CMK (cell line): Measurements from ENCODE around the gene ACP4.
"Not testable (repeated sequence)": the region's sequence is repeated elsewhere in the genome, so short reads cannot be mapped to it uniquely, and the experiment has no call there.

Source experiments
- DNase-seq: peaks from one replicate; pipeline ENCODE4 v3.0.0-alpha.2; 2010; ENCODE audit warnings: low read depth

The ACP4 gene

DNA sequence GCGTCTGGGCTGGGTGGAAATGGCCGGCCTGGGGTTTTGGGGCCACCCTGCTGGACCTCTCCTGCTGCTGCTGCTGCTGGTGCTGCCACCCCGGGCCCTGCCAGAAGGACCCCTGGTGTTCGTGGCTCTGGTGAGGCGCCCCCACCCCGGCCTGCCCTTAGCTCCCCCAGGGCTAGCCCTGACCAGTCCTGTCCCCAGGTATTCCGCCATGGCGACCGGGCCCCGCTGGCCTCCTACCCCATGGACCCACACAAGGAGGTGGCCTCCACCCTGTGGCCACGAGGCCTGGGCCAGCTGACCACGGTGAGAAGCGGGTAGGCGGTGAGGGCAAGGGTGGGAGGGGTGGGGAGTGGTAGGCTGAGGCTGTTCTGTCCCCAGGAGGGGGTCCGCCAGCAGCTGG is at the start of gene ACP4:
TSS of gene ACP4 (plus strand) at position 20 of the 400 bp plus-strand sequence. CDS start at position 20, 0 bp downstream.
- DNase-seq: no peak

DNA sequence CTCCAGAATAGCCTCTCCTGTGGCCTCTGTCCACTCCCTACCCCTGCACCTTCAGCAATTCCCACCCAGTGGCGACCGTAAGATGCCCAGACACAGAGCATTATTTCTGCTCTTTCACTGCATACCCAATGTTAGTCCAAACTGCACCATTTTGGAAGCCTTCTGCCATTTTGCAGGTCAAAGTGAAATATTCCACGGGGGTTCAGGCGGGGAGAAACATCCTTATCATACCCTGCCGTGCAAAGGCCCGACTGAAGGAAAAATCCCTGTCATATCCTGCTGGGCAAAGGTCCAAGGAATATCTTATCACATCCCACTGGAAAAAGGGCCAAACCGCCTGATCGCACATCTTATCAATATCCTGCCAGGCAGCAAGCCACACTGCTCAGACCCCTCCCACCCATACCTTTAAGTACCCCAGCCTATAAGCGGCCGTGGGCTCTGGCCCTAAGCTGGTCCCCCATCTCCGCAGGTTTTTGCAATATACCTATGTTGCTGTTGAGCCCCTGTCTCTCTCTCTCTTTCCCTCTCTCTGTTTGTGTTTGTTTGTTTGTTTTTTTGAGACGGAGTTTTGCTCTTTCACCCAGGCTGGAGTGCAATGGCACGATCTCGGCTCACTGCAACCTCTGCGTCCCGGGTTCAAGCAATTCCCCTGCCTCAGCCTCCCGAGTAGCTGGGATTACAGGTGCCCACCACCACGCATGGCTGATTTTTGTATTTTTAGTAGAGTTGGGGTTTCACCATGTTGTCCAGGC is 48.9 kb upstream of the ACP4 start:
- DNase-seq: no peak

DNA sequence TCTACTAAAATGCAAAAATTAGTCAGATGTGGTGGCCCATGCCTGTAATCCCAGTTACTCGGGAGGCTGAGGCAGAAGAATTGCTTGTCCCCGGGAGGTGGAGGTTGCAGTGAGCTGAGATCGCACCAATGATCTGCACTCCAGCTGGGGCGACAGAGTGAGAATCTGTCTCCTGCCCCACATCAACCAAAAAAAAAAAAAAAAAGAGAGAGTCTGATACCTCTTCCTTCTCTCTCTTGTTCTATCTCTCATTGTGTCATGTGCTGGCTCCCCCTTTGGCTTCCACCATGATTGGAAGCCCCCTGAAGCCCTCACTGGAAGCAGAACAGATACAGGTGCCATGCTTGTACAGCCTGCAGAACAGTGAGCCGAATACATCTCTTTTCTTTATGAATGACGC is 46.7 kb upstream of the ACP4 start:
- no peak for DNase-seq

- no peak for DNase-seq
Observed at GRCh38 chr19:50745221-50745620, 45.0 kb upstream of the ACP4 start.

GRCh38 chr19:50747141-50747540 is 43.1 kb upstream of the ACP4 start:
- not testable (repeated sequence) for DNase-seq

DNA sequence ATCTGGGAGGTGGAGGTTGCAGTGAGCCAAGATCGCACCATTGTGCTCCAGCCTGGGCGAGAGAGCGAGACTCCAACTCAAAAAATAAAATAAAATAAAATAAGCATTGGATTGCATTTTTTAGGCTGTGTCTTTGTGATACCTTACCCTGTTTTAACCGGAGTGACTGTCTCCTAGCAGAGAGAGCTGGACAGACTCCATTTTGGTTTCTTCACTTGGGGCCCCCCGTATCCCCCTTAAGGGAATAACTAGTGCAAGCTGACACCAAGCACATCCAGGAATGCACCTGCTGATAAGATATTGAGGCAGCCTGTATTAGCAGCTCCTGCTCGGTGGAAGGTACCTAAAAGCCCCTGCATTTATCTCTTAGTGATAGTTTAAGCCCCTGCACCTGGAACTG is 40.7 kb upstream of the ACP4 start:
- DNase-seq: no peak

- DNase-seq: no peak
Observed at GRCh38 chr19:50750010-50750409, 40.2 kb upstream of the ACP4 start.

- DNase-seq: no peak
Observed at GRCh38 chr19:50753879-50754278, 36.3 kb upstream of the ACP4 start.

DNA sequence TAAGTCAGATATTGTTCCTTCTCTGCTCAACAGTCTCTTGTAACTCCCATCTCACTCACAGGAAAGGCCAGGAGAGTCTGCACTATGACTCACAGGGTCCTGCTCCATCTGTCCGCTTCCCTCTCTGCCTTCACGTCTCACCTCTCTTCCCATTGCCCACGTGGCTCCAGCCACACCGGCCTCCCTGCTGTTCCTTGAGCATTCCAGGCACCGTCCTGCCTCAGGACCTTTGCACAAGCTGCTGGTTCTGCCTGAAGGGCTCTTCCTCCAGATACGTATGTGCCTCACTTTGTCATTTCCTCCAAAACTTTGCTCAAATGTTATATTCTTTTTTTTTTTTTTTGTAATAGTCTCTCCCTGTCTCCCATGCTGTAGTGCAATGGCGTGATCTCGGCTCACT is 34.0 kb upstream of the ACP4 start:
- not testable (repeated sequence) for DNase-seq

- not testable (repeated sequence) for DNase-seq
Observed at GRCh38 chr19:50757624-50758023, 32.6 kb upstream of the ACP4 start.

- DNase-seq: not testable (repeated sequence)
Observed at GRCh38 chr19:50759076-50759475, 31.1 kb upstream of the ACP4 start.

DNA sequence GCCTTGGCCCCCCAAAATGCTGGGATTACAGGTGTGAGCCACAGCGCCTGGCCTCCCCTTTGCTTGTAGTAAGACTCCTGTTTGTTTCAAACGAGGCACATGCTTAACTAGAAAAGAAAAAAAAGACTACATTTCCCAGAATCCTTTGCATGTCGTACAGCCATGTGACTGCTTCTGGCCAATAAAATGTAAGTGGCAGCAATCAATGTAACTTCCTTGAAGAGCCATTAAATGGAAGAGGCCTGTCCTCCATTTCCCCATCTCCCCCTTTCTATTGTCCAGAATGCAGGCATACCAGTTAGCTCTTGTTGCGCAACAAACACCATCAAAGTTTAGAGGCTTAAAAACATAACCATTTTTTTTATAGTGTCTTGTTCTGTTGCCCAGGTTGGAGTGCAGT is 30.3 kb upstream of the ACP4 start:
- peak; percentile 24 for DNase-seq

DNA sequence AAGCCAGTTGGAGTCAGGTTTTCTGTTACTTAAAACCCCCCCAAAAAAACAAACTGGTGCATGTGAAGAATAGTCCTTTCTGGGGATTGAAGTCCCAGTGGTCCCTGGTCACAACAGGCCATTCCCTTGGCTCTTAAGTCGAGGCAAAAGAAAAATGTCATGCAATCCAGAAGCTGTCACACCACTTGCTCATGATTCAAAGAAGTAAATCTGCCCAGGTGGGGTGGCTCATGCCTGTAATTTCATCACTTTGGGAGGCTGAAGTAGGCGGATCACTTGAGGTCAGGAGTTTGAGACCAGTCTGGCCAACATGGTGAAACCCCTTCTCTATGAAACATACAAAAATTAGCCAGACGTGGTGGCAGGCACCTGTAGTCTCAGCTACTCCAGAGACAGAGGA is 28.7 kb upstream of the ACP4 start:
- DNase-seq: not testable (repeated sequence)

- DNase-seq: not testable (repeated sequence)
Observed at GRCh38 chr19:50763521-50763920, 26.7 kb upstream of the ACP4 start.

DNA sequence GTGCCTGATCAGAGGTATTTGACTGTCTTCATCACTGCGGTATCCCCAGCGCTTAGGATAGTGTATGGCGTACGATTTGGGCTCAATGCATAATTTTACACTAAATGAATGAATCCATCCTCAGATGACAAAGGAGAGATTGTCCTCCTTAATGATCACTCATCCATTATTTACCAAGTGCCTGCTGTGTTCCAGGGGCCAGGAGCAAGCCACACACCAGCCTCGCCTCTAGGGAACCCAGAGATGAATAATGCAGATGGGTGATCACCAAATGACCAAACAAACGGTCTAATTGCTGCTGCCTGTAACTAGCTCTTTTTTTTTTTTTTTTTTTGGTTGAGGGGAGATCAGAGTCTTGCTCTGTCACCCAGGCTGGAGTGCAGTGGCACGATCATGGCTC is 25.8 kb upstream of the ACP4 start:
- no peak for DNase-seq

- DNase-seq: not testable (repeated sequence)
Observed at GRCh38 chr19:50766746-50767145, 23.5 kb upstream of the ACP4 start.

DNA sequence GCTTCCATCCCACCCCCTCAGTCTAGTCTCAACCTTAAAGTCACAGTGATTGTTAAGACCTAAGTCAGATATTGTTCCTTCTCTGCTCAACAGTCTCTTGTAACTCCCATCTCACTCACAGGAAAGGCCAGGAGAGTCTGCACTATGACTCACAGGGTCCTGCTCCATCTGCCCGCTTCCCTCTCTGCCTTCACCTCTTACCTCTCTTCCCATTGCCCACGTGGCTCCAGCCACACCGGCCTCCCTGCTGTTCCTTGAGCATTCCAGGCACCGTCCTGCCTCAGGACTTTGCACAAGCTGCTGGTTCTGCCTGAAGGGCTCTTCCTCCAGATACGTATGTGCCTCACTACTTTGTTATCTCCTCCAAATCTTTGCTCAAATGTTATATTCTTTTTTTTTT is 23.0 kb upstream of the ACP4 start:
- not testable (repeated sequence) for DNase-seq

GRCh38 chr19:50768277-50768676 is 21.9 kb upstream of the ACP4 start:
- no peak for DNase-seq

DNA sequence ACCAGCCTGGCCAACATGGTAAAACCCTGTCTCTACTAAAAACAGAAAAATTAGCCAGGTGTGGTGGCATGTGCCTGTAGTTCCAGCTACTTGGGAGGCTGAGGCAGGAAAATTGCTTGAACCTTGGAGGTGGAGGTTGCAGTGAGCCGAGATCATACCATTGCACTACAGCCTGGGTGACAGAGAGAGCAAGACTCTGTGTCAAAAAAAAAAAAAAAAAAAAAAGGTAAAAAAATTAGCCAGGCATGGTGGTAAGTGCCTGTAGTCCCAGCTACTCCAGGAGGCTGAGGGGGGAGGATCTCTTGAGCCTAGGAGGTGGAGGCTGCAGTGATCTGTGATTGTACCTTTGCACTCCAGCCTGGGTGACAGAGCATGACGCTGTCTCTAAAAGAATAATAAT is 20.1 kb upstream of the ACP4 start, which contains the start of gene GPR32:
TSS of gene GPR32 (plus strand) at position 301 of the 400 bp plus-strand sequence. CDS start 137 bp downstream, outside the sequence.
- DNase-seq: not testable (repeated sequence)

DNA sequence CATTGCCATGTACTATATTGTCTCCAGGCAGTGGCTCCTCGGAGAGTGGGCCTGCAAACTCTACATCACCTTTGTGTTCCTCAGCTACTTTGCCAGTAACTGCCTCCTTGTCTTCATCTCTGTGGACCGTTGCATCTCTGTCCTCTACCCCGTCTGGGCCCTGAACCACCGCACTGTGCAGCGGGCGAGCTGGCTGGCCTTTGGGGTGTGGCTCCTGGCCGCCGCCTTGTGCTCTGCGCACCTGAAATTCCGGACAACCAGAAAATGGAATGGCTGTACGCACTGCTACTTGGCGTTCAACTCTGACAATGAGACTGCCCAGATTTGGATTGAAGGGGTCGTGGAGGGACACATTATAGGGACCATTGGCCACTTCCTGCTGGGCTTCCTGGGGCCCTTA is 19.3 kb upstream of the ACP4 start:
- no peak for DNase-seq

- DNase-seq: no peak
Observed at GRCh38 chr19:50772476-50772875, 17.7 kb upstream of the ACP4 start.

DNA sequence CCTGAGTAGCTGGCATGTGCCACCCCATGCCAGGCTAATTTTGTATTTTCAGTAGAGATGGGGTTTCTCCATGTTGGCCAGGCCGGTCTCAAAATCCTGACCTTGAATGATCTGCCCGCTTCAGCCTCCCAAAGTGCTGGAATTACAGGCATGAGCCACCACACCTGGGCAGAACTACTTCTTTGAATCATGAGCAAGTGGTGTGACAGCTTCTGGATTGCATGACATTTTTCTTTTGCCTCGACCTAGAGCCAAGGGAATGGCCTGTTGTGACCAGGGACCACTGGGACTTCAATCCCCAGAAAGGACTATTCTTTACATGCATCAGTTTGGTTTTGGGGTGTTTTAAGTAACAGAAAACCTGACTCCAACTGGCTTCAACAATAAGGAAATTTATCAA is 17.3 kb upstream of the ACP4 start:
- not testable (repeated sequence) for DNase-seq

GRCh38 chr19:50773454-50773853 is 16.8 kb upstream of the ACP4 start:
- DNase-seq: not testable (repeated sequence)

GRCh38 chr19:50776131-50776530 is 14.1 kb upstream of the ACP4 start:
- no peak for DNase-seq
